ENCODE data around the gene HPSE2.
"Not testable (repeated sequence)": the region's sequence is repeated elsewhere in the genome, so short reads cannot be mapped to it uniquely, and the experiment has no call there.

HPSE2 gene

GRCh38 chr10:99248824-99249223 is 13.2 kb upstream of the HPSE2 start:
- Histone ChIP-seq H3K4me3 (ENCODE audit: low read depth, low read length) (no peak overlapping the region), H3K27ac (no peak overlapping the region), H3K27me3 (ENCODE audit: insufficient read depth, low read depth, severe bottlenecking) (peaks cover 21% of the 10 kb centered on the region), H3K36me3 (no peaks in the 10 kb centered on the region), H3K9me3 (ENCODE audit: severe bottlenecking) (peaks cover 14% of the 10 kb centered on the region)
- no peak for TF ChIP-seq CTCF (IDR thresholded peaks at IDR 0.05; ENCODE audit: low read depth, low read length)
- no peak for DNase-seq

GRCh38 chr10:99247893-99248292 is 12.2 kb upstream of the HPSE2 start:
- Histone ChIP-seq H3K9me3 (ENCODE audit: severe bottlenecking) (peaks cover 14% of the 10 kb centered on the region), H3K27me3 (ENCODE audit: insufficient read depth, low read depth, severe bottlenecking) (peaks cover 15% of the 10 kb centered on the region)
- not testable (repeated sequence) for H3K27ac ChIP-seq; H3K36me3 ChIP-seq; H3K4me3 ChIP-seq (ENCODE audit: low read depth, low read length); DNase-seq

DNA sequence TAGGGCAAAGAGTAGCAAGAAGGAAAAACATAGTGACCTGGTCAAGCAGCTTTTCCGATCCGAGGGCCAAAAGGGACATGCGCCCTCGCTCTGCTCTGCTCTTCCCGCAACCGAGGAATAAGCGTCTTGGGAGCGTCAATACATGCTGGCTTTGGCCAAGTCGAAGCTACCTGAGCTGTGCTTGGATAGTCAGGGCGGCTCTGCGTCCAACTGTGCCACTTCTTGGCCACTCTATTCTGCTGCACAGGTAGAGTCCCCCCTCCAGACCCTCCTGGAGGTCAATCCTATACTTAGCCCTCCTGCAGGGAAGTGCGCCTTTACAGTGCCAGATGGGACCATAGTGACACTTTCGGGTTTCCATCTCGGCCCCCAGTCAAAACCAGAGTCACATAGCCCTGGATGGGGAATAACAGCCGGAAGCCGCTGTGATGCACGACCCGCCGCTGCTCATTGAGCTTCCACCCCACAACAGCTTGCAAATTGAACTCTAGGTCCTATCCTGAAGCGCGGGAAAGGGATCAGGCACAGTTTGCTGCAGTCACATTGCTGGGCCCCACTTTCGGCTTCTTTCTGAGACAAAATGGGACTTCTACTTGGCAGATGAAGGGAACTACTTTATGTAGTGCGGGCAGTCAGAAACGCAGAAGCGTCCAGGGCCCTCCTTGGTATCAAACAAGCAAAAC is 1.1 kb upstream of the HPSE2 start:
- Histone ChIP-seq H3K9me3 (ENCODE audit: severe bottlenecking) (no peaks in the 10 kb centered on the region), H3K4me3 (ENCODE audit: low read depth, low read length) (no peak overlapping the region), H3K27me3 (ENCODE audit: insufficient read depth, low read depth, severe bottlenecking) (peaks cover 92% of the 10 kb centered on the region), H3K27ac (no peak overlapping the region), H3K36me3 (no peaks in the 10 kb centered on the region)
- DNase-seq = no peak
- TF ChIP-seq CTCF (IDR thresholded peaks at IDR 0.05; ENCODE audit: low read depth, low read length) = no peak

DNA sequence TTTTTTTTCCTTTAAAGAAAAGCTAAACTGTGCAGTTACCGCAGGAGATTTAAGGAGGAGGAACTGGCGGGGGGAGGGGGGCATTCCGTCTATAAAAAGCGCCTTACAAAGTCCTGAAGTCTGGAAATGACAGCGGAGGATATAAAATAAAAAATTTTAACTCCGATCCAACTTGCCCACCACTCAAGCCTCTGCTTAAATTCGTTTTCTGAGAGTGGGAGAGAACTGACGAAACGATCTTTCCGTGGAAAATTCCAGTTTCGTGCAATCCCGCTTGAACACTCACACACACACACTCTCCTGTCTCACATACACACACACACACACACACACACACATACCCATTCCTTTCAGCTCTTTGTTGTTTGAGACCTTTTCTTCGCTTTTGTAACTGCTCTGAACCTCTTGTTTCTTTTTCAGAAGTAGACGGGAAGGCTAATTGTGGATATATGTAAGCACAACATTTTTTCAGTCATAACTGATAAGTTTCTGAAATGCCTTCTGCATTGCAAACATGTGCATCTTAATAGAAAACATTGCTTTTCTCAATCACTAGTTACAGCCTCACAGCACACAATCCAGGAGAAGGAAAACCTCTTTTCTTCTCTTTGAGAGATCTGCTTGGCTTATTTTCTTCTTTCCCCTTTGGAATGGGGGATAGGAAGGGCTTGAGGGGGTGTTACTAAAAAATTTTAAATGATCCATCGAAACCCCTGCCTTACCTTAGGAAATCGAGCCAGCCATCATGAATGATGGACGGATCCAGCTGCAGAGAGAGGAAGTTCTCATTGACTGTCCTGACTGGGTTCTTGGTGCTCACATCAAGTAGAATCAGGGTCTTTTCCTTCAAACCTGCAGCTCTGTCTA is 628 bp downstream of the HPSE2 start:
- H3K9me3 ChIP-seq (ENCODE audit: severe bottlenecking) = no peaks in the 10 kb centered on the region
- TF ChIP-seq CTCF (IDR thresholded peaks at IDR 0.05; ENCODE audit: low read depth, low read length) = no peak
- H3K4me3 ChIP-seq (ENCODE audit: low read depth, low read length) = no peak overlapping the region
- DNase-seq = no peak
- H3K36me3 ChIP-seq = no peaks in the 10 kb centered on the region
- no peak overlapping the region for H3K27ac ChIP-seq
- peaks cover 92% of the 10 kb centered on the region for H3K27me3 ChIP-seq (ENCODE audit: insufficient read depth, low read depth, severe bottlenecking)

GRCh38 chr10:99234041-99234790 is 1.4 kb downstream of the HPSE2 start:
- Histone ChIP-seq H3K4me3 (ENCODE audit: low read depth, low read length) (no peak overlapping the region), H3K27ac (no peak overlapping the region), H3K27me3 (ENCODE audit: insufficient read depth, low read depth, severe bottlenecking) (peaks cover 96% of the 10 kb centered on the region), H3K36me3 (no peaks in the 10 kb centered on the region), H3K9me3 (ENCODE audit: severe bottlenecking) (no peaks in the 10 kb centered on the region)
- DNase-seq = peak; percentile 12
- no peak for TF ChIP-seq CTCF (IDR thresholded peaks at IDR 0.05; ENCODE audit: low read depth, low read length)

DNA sequence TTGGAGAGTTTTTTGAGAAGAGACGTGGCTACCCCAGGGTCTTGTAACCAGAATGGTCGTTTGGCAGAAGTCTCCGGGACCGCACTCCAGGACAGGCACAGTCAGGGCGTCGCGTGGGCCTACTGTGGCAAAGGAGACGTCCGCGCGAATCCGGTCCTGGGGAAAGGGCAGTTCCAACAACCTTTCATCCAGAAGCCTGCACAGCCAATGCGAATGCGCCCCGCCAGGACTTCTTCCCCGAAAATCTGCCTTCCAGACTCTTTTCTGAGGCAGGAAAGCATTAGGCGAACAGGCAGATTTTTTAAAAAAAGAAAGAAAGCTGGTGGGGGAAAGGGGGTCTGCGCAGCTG is 2.0 kb downstream of the HPSE2 start:
- no peak for DNase-seq
- no peaks in the 10 kb centered on the region for H3K36me3 ChIP-seq
- TF ChIP-seq CTCF (IDR thresholded peaks at IDR 0.05; ENCODE audit: low read depth, low read length) = no peak
- H3K4me3 ChIP-seq (ENCODE audit: low read depth, low read length) = no peak overlapping the region
- no peak overlapping the region for H3K27ac ChIP-seq
- H3K27me3 ChIP-seq (ENCODE audit: insufficient read depth, low read depth, severe bottlenecking) = peaks cover 98% of the 10 kb centered on the region
- H3K9me3 ChIP-seq (ENCODE audit: severe bottlenecking) = no peaks in the 10 kb centered on the region

All from WERI-Rb-1 (cell line).